ENCODE results near the gene GSTA3. TPM values are rescaled to one million over a fixed set of nuclear protein-coding genes. Genes with fewer than 3 reads are reported as not detected.
"Not testable (repeated sequence)": the region's sequence is repeated elsewhere in the genome, so short reads cannot be mapped to it uniquely, and the experiment has no call there.

The GSTA3 gene
- not detected for total RNA-seq

GRCh38 chr6:52909531-52909930 is at the start of gene GSTA3:
TSS of gene GSTA3 (minus strand) at chr6:52909698. CDS start at chr6:52905834, 3,864 bp downstream.
- DNase-seq (ENCODE audit: low spot score) (no peak), ATAC-seq (ENCODE audit: low FRiP score) (no peak)
- TF ChIP-seq CTCF (IDR thresholded peaks at IDR 0.05): no peak

DNA sequence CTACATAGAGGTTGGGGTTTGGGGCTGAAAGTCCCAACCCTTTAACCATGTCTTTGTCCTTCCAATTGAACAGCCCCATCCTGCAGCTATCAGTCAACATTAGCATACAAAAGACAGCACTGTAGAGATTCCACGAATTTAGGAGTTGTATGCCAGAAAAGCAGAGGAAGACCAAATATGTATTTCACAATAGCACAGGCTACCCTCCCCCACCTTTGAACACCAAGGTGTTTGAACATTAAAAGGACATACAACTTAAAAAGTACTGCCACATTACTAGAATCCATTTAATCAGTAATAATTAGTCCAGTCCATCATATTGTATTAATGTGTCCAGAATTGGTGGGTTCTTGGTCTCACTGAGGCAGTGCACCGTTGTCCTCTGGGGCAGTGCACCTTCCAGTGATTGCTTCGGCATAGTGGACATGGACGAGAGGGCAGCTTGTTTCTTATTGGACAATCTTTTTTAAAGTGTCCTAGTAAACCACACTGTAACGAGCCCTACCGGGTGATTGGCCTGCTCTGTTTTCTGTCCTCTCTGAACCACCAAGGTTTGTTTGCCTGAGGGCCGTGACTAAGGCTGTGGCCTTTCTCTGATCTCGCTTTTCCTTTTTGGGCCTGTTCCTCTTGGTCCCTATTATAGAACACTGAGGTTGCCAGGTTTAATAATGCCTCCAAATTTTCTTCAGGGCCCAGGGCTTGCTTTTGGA is 49.2 kb upstream of the GSTA3 start:
- no peak for ATAC-seq (ENCODE audit: low FRiP score)
- no peak for DNase-seq (ENCODE audit: low spot score)
- no peak for TF ChIP-seq CTCF (IDR thresholded peaks at IDR 0.05)

DNA sequence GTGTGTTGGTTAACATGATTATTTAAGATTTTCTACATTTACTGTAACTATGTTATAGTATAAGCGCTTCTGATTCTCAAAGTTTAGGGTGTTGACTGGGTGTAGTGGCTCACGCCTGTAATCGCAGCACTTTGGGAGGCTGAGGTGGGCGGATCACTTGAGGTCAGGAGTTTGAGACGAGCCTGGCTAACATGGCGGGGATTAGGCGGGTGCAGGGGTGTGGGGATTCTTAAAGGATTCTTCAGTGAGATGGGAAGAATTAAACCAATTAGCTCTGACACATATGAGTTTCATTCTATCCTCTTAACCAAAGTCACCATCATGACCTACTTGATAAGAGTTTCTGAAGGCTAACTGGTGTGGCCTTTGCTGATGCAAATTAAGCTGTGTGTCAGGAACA is 46.4 kb upstream of the GSTA3 start:
- ATAC-seq (ENCODE audit: low FRiP score): no peak
- TF ChIP-seq CTCF (IDR thresholded peaks at IDR 0.05): no peak
- DNase-seq (ENCODE audit: low spot score): no peak

DNA sequence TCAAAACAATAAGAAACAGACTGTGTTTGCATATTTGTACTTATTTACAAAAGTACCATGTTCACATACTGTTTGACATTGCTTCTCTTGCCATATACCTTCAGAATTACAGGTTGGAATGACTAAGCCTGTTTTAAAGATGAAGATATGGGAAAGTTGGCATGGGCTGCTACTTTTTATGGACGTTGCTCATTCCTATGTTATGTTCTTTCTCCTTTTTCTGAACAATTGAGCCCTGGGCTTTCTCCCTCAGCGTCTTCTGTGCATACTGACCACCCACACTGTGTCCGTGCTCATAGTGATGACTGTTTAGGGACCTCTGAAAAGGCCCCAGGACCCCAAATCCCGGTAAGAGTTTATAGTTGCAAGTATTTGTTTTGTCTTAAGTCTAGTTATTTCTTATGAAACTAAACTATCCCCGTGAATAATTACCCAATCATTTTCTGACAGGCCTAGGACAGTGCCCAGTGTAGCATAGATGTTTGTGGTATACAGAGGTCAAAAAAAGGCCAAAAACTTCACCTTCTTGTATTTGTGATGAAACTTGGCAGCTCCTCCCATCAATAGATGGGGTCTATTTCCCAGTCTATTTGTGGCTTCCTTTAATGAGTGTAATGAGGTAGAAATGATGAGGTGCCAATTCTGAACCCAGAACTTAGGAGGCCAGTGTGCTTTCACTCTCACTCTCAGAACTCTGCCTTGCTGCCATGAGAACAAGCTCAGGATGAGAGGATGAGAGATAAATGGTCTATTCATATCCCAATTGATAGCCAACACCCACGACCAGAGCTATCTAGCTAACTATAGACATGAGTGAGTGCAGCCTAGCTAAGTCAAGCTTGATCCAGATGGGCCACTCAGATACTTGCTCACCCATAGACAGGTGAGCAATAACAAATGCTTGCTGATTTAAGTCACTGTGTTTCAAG is 44.7 kb upstream of the GSTA3 start:
- no peak for DNase-seq (ENCODE audit: low spot score)
- TF ChIP-seq CTCF (IDR thresholded peaks at IDR 0.05): no peak
- no peak for ATAC-seq (ENCODE audit: low FRiP score)

DNA sequence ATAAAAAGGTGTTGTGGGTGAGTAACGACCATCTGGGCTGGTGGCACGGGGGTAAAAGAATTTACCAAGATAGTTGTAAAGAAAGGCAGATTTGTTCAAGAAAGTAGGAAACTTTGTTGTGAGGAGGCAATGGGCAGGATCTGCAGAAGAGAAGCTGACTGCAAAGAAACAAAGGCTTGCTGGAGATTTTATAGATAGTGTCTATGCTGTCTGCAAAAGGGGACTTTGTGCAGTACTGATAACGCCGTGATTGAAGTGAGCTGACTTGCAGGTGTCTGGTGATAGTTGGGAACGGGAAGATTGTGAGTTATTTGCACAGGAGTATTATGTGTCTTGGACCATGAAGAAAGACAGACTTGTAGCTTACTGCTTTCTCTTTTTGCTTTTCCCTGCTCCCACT is 36.8 kb upstream of the GSTA3 start:
- ATAC-seq (ENCODE audit: low FRiP score): no peak
- DNase-seq (ENCODE audit: low spot score): no peak
- TF ChIP-seq CTCF (IDR thresholded peaks at IDR 0.05): no peak

GRCh38 chr6:52942821-52943220 is 33.3 kb upstream of the GSTA3 start:
- not testable (repeated sequence) for ATAC-seq (ENCODE audit: low FRiP score); DNase-seq (ENCODE audit: low spot score)

DNA sequence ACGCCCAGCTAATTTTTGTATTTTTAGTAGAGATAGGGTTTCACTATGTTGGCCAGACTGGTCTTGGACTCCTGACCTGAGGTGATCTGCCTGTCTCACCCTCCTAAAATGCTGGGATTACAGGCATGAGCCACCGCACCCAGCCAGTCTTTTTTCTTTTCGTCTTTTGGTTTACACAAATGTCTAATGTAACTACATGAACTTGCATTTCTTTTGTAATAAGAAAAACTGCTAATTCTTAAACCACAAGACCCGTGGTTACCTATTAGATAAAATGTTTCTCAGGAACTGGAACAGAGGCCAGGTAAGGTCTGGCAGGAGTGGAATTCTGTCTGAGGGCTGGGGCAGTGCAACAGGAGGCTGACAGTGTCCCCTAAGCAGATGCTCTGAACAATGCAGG is 32.7 kb upstream of the GSTA3 start:
- TF ChIP-seq CTCF (IDR thresholded peaks at IDR 0.05): no peak
- DNase-seq (ENCODE audit: low spot score) (no peak), ATAC-seq (ENCODE audit: low FRiP score) (no peak)

All from omental fat pad (tissue), 4 donors.